Fibroblast of gingiva (primary cell): Measurements from ENCODE around the gene CTSH.

ENCODE experiments used
- DNase-seq: peaks from one replicate; pipeline ENCODE4 v3.0.0-alpha.2; 2011; ENCODE audit warnings: low read depth

Gene CTSH, protein sequence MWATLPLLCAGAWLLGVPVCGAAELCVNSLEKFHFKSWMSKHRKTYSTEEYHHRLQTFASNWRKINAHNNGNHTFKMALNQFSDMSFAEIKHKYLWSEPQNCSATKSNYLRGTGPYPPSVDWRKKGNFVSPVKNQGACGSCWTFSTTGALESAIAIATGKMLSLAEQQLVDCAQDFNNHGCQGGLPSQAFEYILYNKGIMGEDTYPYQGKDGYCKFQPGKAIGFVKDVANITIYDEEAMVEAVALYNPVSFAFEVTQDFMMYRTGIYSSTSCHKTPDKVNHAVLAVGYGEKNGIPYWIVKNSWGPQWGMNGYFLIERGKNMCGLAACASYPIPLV

DNA sequence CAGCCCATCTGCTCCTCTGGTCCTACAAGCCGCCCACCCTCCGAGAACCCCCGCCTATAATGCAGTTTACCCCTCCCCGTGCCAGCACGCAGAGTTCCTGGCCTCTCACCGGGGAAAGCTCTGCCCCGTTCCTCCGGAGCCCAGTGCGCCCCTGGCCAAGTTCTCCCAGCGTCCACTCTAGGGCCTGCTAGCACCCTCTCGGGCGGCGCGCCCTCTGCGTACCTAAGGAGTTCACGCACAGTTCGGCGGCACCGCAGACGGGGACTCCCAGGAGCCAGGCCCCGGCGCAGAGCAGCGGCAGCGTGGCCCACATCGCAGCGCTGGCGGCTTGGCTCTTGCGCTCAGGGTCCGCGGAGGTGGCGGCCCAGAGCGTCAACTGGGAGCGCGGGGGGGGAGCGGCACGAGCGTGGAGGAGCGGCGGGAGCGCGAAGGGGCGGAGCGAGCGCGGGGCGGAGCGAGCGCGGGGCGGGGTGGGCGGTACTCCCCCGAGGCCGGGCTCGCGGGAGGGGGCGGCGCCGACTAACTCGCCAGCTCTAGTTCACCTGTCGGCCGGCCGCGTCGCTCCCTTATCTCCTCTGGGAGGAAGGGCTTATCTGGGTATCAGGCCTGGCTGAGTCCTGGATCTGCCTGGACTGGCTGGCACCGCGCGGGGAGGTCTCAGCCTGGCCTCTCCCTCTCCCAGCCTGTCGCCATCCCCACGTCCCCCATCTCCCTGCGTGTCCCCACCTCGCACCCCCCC, at the start of gene CTSH:
Gene CTSH (minus strand): TSS at position 378 of the 739 bp plus-strand sequence. CDS start 65 bp downstream, at position 313.
- no peak for DNase-seq

DNA sequence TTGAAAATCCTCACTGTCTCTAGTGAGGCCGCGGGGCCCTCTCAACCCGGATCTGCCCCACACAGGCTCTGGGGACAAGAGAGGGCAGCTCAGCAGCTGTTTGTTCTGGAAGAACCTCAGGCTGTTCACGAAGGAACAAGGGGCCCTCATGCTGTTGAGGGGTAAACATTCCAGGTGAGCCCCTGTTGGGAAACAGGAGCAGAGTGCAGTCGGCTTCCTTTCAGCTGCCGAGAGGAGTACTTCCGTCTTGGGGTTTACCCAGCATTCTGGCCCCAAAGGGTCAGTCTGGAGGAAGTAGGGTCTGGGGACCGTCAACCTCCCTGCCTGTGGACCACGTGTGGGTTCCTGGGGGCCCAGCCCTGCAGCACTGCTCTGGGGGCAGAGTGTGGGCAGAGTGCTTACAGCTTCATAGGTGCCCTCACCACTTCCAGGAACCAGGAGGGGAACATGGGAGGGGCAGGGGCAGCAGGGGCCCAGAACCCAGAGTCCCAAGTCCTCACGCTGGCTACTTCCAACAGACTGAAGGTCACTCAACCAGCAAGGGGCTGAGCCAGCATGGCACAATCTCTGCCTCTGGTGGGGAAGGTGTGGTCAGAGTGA, 49.2 kb upstream of the CTSH start:
- no peak for DNase-seq

DNA sequence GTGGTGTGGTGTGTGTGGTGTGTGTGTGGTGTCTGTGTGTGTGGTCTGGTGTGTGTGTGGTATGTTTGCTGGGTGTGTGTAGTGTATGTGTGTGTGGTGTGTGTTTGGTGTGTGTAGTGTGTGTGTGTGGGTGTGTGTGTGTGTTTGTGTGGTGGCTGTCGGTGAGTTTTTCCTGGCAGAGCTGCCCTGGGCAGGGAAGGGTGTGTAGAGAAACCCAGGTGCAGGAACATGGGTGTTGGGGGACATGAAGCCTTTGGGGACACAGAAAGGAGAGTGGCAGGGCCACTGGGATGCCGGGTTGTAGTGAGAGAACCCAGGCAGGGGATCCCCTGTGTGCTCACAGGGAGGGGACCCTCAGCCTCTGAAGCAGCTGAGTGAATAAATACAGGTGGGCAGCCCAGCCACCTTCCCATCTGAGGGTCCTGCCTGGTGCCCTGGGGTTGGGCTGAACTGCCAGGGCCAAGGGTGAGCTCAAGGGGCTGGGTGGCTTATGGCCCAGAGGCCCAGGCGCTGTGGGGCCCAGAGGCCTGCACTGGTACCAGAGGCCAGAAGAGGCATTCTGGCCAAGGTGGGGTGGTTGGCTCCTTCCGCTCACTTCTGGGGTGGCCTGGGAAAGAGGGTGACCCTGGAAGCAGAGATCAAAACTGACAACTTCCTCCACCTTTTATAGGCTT, 48.5 kb upstream of the CTSH start:
- no peak for DNase-seq

- no peak for DNase-seq
Measured at GRCh38 chr15:78992416-78993256, 47.8 kb upstream of the CTSH start.

DNA sequence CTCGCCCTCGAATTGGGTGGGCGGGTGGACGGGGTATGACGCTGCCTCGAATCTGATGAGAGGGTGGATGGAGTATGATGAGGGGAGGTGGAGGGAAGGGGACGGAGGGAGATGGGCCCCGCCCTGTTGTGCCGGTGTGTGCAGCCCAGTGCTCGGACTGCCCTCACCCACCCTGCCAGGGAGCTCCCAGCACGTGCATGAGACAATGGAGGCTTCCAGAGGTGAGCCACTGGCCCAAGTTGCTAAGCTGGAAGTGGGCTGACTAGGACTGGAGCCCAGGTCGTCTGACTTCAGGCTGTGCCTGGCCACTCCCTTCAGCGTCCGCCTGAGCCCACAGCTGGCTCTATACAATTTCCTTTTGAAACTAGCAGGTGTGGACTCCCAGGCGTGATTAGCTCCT, 47.0 kb upstream of the CTSH start:
- no peak for DNase-seq

DNA sequence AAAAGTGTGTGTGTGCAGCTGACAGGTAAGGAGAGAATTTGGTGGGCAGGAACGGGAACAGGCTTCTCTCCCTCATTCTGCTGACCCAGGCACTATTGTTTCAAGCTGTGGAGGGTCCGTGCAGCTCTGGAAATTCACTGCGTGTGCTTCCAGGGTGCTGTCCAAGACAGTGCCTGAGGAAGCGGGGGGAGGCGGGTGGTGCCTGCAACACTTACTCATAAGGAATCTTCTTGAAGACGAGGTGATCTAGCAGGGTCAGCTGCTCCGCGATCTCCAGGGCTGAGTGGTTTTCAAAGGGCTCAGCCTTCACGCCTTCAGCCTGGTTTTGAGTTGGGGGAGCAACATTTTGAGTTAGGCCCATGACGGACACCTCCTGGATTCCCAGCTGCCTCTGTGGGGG, 46.6 kb upstream of the CTSH start:
- DNase-seq, result no peak

- DNase-seq, result no peak
Measured at GRCh38 chr15:78990278-78990677, 45.4 kb upstream of the CTSH start.

GRCh38 chr15:78989701-78990240, 44.9 kb upstream of the CTSH start:
- no peak for DNase-seq

GRCh38 chr15:78988361-78988911, 43.6 kb upstream of the CTSH start:
- DNase-seq, result peak; percentile 95

- DNase-seq, result peak; percentile 48
Measured at GRCh38 chr15:78987556-78988360, 42.9 kb upstream of the CTSH start.

GRCh38 chr15:78985859-78986475, 41.1 kb upstream of the CTSH start:
- no peak for DNase-seq

- no peak for DNase-seq
Measured at GRCh38 chr15:78984041-78984440, 39.2 kb upstream of the CTSH start.

GRCh38 chr15:78983146-78983918, 38.5 kb upstream of the CTSH start:
- no peak for DNase-seq

GRCh38 chr15:78982736-78983135, 37.9 kb upstream of the CTSH start:
- no peak for DNase-seq

DNA sequence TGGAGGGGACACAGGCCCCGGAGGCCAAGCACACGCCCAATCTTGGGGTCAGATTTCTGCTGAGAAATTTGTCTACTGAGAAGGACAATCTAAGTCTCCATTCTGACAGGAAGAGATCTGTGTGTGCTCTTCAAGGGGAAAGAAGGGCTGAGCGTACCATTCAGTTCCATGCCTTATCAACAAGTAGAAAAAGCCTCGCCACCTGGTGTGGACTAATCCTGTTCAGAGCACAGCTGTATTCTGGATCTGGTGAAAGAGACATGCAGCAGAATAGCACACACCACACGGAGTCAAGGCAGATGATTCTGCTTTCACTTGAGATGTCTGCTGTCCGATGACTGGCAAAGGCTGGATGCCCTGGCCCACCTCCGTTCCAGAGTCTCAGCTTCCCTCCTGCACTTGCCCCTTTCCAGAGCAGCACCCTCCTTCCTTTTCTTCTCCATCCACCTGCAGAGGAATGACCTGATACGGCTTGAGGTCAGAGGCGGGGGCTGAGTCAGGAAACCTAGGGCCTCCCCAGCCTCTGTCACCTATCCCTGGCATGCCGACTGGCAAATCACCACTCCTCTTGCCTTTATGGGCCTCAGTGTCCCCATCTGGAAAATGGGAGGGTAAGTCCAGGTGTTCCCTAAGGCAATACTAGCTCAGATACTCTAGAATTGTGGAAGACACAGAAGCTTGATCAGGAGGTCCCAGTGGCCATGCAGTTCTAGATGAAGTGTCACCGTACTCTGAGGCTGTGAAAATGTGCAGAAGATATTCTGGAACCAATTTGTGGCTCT, 36.9 kb upstream of the CTSH start:
- DNase-seq, result no peak

DNA sequence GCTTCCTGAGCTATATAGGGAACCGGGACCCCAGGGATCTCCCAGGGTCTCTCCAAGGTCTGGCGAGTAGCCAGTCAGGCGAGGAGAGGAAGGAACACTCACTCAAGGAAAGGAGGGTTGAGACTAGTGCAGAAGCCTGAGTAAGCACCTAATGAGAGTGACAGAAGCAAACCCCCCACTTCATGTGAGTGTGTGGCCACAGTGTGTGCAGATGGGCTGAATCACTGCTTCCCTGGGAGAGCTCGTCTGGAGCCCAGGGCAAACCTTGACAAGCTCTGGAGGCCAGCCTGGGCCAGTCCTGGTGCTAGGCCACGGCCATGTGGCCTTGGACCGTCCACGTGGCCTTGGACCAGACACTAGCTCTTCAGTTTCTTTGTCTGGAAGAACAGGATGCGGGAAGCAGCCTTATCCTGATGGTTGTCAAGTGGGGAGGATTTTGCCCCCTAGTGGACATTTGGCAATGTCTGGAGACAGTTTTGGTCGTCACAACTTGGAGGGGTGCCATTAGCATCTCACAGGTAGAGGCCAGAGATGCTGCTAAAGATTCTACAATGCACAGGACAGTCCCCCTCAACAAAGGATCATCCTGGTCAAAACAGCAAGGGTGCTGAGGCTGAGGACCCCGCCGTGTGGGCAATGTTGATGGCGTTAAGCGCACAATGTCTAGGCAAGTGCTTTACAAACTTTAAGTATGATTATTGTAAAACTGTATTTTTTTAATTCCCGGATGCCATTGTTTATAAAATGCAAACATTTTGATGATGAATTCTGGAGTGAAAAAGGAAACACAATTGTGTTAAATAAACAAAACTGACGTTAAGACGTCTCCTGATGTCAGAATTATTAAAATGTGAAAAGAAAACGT, 34.8 kb upstream of the CTSH start:
- peak; percentile 68 for DNase-seq

- DNase-seq, result no peak
Measured at GRCh38 chr15:78978601-78979179, 33.8 kb upstream of the CTSH start.
